OCI-LY7 (cell line): ENCODE results near the gene NTNG2. TPM values are rescaled to one million over a fixed set of nuclear protein-coding genes. Genes with fewer than 3 reads are reported as not detected.

ENCODE experiments used
- BruUV-seq: library from RNA; stranded (reverse); fragments of 400-500 nt; replicated peaks from 2 replicates; lab custom pipeline; 2021; lab: Mats Ljungman, UMichigan
- CTCF ChIA-PET: fragments of 300-600 bp; sonication (Branson Sonifier 250); formaldehyde crosslinking; loops from one replicate; lab custom pipeline; 2022; ENCODE audit warnings: antibody characterized with exemption; ENCODE audit not compliant: unreplicated experiment; lab: Charles Lee
- POLR2A ChIA-PET: fragments of 300-600 bp; sonication (Branson Sonifier 250); formaldehyde crosslinking; loops from one replicate; lab custom pipeline; 2022; ENCODE audit warnings: antibody characterized with exemption; lab: Charles Lee
- DNase-seq: peaks from one replicate; pipeline ENCODE4 v3.0.0-alpha.2; 2015; ENCODE audit warnings: low spot score
- H2AFZ ChIP-seq: fragments of 200-600 bp; sonication (generic), shearing (Covaris generic); 2 replicates; pipeline ENCODE4 v1.6.1; 2014; ENCODE audit warnings: mild to moderate bottlenecking, antibody characterized with exemption, low read length, moderate library complexity
- H3K27ac ChIP-seq: fragments of 200-600 bp; sonication (generic); 2 replicates; pipeline ENCODE4 v1.5.1; 2014; ENCODE audit warnings: mixed run types, low read depth, mild to moderate bottlenecking, moderate library complexity, low read length, inconsistent platforms; ENCODE audit not compliant: poor library complexity, severe bottlenecking
- H3K36me3 ChIP-seq: fragments of 200-600 bp; sonication (generic); 2 replicates; pipeline ENCODE4 v1.6.1; 2014; ENCODE audit warnings: mild to moderate bottlenecking, antibody characterized with exemption, low read length, moderate library complexity, mixed read lengths; ENCODE audit not compliant: insufficient read depth
- H3K4me1 ChIP-seq: fragments of 200-600 bp; sonication (generic); 2 replicates; pipeline ENCODE4 v1.5.1; 2014; ENCODE audit warnings: mild to moderate bottlenecking, low read length; ENCODE audit not compliant: insufficient read depth, poor library complexity, severe bottlenecking
- H3K4me2 ChIP-seq: fragments of 200-600 bp; sonication (generic); 2 replicates; pipeline ENCODE4 v1.6.1; 2014; ENCODE audit warnings: mild to moderate bottlenecking, low read length
- H3K4me3 ChIP-seq: fragments of 200-600 bp; sonication (generic); 2 replicates; pipeline ENCODE4 v1.5.1; 2014; ENCODE audit warnings: mild to moderate bottlenecking, low read depth, low read length; ENCODE audit not compliant: poor library complexity, severe bottlenecking
- H3K79me2 ChIP-seq: fragments of 200-600 bp; sonication (generic); 2 replicates; pipeline ENCODE4 v1.6.1; 2016; ENCODE audit warnings: low read depth, mild to moderate bottlenecking, low read length, moderate library complexity, mixed read lengths; ENCODE audit not compliant: insufficient read depth
- H3K9me2 ChIP-seq: fragments of 200-600 bp; sonication (generic); 2 replicates; pipeline ENCODE4 v1.6.1; 2016; ENCODE audit warnings: mild to moderate bottlenecking, low read length, mixed read lengths; ENCODE audit not compliant: insufficient read depth
- H3K9me3 ChIP-seq: fragments of 200-600 bp; sonication (generic); 2 replicates; pipeline ENCODE4 v1.6.1; 2014; ENCODE audit warnings: mild to moderate bottlenecking, mixed run types, low read length, mixed read lengths
- H4K20me1 ChIP-seq: fragments of 200-600 bp; sonication (generic); 2 replicates; pipeline ENCODE4 v1.6.1; 2014; ENCODE audit warnings: mild to moderate bottlenecking, antibody characterized with exemption, low read length, moderate library complexity, mixed read lengths; ENCODE audit not compliant: insufficient read depth
- CTCF ChIP-seq: fragments of 200-600 bp; sonication (generic); conservative IDR thresholded peaks from 2 replicates; pipeline ENCODE4 v1.5.1; 2014; ENCODE audit warnings: mild to moderate bottlenecking, antibody characterized with exemption, low read length, moderate library complexity, mixed read lengths
- EZH2phosphoT487 ChIP-seq: fragments of 200-600 bp; sonication (generic); IDR thresholded peaks from 2 replicates; pipeline ENCODE4 v1.6.1; 2018; ENCODE audit warnings: low read depth, borderline replicate concordance, mild to moderate bottlenecking, mixed run types, antibody characterized with exemption, low read length, moderate library complexity, mixed read lengths
- intact Hi-C: fragments of 100-400 bp; cut with micrococcal nuclease; formaldehyde crosslinking; loops from one replicate; pipeline ENCODE4 v1.10.0; 2022; ENCODE audit not compliant: unreplicated experiment
- total RNA-seq, 2 experiments: library from RNA; depleted of rRNA in 1 of 2; stranded (reverse); fragments of >200 nt in 1 of 2; shearing (Covaris generic) in 1 of 2; gene quantifications; 2 replicates each; pipeline ENCODE4 v1.2.3, GENCODE V29; 2014 to 2022

The NTNG2 gene
- total RNA-seq, 2 experiments from 2014 or later = 3.2 to 7.5 TPM

- intact Hi-C loops = no loop called here
- no peaks in the 10 kb centered on the region for H3K9me3 ChIP-seq
- no peak for DNase-seq
- peaks cover 83% of the 10 kb centered on the region for H3K36me3 ChIP-seq
- H3K4me3 ChIP-seq = no peak overlapping the region
- H4K20me1 ChIP-seq = no peaks in the 10 kb centered on the region
- H3K9me2 ChIP-seq = no peaks in the 10 kb centered on the region
- no peak overlapping the region for H3K27ac ChIP-seq
- TF ChIP-seq CTCF (no peak), EZH2phosphoT487 (no peak)
- no peaks in the 10 kb centered on the region for H3K79me2 ChIP-seq
- BruUV-seq = no TSS peak
- H3K4me1 ChIP-seq = no peaks in the 10 kb centered on the region
- POLR2A ChIA-PET = interaction anchor here (0.7 to 0.8 kb wide), 2 partner anchors 14 to 906 kb away, joined by 3 to 7 read pairs; no protein-coding TSS in a partner anchor
- no peak overlapping the region for H2AFZ ChIP-seq
- no peak overlapping the region for H3K4me2 ChIP-seq
- CTCF ChIA-PET = no interaction called here
These were observed 125.5 kb downstream of the NTNG2 start for GRCh38 chr9:132287256-132287760.

GRCh38 chr9:132288361-132288760 lies 126.5 kb downstream of the NTNG2 start:
- H3K4me2 ChIP-seq = no peak overlapping the region
- ChIA-PET POLR2A (no interaction called here), CTCF (no interaction called here)
- H3K36me3 ChIP-seq = peaks cover 82% of the 10 kb centered on the region
- H3K27ac ChIP-seq = no peak overlapping the region
- H3K9me2 ChIP-seq = no peaks in the 10 kb centered on the region
- no peaks in the 10 kb centered on the region for H4K20me1 ChIP-seq
- no peak for DNase-seq
- H3K4me1 ChIP-seq = no peaks in the 10 kb centered on the region
- H3K79me2 ChIP-seq = no peaks in the 10 kb centered on the region
- H2AFZ ChIP-seq = no peak overlapping the region
- no peaks in the 10 kb centered on the region for H3K9me3 ChIP-seq
- H3K4me3 ChIP-seq = no peak overlapping the region
- no peak for TF ChIP-seq CTCF
- TF ChIP-seq EZH2phosphoT487 = no peak
- intact Hi-C loops = no loop called here
- BruUV-seq = no TSS peak

- H3K36me3 ChIP-seq = peaks cover 79% of the 10 kb centered on the region
- TSS peak; percentile 11 for BruUV-seq
- no peaks in the 10 kb centered on the region for H4K20me1 ChIP-seq
- no peak overlapping the region for H3K27ac ChIP-seq
- ChIA-PET POLR2A (no interaction called here), CTCF (no interaction called here)
- H3K79me2 ChIP-seq = no peaks in the 10 kb centered on the region
- H2AFZ ChIP-seq = no peak overlapping the region
- H3K9me3 ChIP-seq = no peaks in the 10 kb centered on the region
- no peaks in the 10 kb centered on the region for H3K9me2 ChIP-seq
- no peaks in the 10 kb centered on the region for H3K4me1 ChIP-seq
- no peak for TF ChIP-seq EZH2phosphoT487
- TF ChIP-seq CTCF = no peak
- intact Hi-C loops = no loop called here
- H3K4me2 ChIP-seq = no peak overlapping the region
- no peak for DNase-seq
- no peak overlapping the region for H3K4me3 ChIP-seq
These were observed 127.1 kb downstream of the NTNG2 start for GRCh38 chr9:132288966-132289365.
